K562 treated with DMSO at 1 percent for 12 hours (cell line): ENCODE data around the gene METRN. TPM values are rescaled to one million over a fixed set of nuclear protein-coding genes. Genes with fewer than 3 reads are reported as not detected.

Experiments
- total RNA-seq: library from RNA; unstranded; fragments of 300-600 nt; gene quantifications from 2 replicates; pipeline ENCODE4 v1.2.3, GENCODE V29; 2022; ENCODE audit not compliant: insufficient read depth

Gene METRN
- 38.5 and 41.4 TPM in 2 replicates for total RNA-seq

DNA sequence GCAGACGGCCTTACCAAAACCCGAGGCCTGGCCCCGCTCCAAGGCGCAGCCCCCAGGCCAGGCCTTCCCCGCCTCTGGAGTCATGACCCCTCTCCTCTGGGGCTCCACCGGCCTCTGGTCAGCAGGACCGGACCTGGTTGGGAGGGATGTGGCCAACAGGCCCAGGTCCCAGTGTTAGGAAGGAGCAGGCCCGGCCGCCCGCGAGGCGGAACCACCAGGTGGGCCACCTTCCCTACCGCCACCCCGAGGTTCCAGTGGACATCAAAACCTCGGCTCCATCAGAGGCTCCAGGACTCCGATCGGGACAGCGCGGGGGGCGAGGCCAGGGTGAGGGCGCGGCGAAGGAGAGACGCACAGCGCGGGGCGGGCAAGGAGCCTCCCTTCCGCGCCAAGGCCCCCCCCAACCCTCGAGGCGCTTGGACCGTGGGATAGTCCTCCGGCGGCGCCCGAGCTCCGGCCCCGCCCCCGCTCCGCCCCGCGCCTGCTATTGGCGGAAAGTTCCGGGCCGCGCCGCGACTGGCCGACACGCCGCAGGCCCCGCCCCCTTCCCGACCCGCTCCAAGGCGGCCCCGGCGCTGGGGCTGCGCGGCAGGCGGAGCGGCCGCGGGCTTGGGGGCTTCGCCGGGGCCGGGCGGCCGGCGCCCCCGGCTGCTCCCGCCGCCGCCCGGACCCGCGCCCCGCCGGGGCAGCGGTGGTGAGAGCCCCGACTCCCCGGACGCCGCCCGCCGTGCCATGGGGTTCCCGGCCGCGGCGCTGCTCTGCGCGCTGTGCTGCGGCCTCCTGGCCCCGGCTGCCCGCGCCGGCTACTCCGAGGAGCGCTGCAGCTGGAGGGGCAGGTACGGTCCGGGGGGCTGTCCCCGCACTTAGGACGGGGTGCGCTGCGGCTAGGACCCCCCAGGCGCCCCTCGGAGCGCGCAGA lies at the start of gene METRN:
METRN (plus strand) TSS at position 561 of the 919 bp plus-strand sequence; CDS start at position 733, 172 bp downstream.

GRCh38 chr16:667780-668518 lies 47.0 kb upstream of the METRN start, which contains the start of gene RHOT2:
RHOT2 (plus strand) TSS chr16:668132; CDS start chr16:668200, 68 bp downstream.

DNA sequence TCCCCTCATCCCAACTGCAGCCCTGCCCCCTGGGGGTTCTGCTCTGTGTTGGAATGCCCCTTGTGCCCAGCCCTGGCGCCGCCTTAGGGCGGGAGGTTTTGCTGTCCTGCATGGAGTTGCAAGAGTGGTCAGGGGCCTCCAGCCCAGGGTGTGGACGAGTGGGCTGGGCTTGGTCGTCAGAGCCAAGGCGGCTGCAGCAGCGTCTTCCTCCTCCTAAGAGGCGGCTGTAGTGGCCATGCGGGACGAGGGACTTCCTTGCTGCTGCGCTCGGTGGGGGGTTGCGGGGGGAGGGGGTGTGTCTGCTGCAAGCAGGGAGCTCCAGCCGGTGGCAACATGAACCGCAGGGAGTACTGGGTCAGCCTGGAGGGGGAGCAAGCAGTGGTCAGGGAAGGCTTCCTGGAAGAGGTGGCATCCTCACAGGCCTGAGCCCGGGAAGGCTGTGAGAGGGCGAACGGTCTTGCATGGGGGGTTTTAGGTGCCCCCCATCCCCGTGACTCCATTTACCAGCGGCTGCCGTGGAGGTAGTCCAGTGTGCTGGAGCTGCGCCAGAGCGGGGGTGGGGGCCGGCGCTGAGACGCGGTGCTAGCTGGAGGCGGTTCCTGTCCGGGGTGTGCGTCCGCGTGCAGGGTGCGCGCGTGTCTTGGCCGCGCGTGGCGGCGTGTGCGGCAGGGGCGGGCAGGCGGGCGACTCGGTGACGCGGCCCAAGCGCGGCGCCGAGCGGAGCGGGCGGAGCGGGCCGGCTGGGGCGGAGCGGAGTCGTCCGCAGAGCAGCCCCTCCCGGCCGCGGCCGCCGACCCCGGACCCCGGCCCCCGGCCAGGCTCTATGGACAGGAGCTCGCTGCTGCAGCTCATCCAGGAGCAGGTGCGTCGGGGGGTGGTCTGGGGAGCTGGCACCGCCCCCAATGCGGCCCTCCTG lies 39.7 kb upstream of the METRN start, which contains the start of gene RHBDL1:
RHBDL1 (plus strand) TSS at position 704 of the 916 bp plus-strand sequence; CDS start at position 824, 120 bp downstream.

DNA sequence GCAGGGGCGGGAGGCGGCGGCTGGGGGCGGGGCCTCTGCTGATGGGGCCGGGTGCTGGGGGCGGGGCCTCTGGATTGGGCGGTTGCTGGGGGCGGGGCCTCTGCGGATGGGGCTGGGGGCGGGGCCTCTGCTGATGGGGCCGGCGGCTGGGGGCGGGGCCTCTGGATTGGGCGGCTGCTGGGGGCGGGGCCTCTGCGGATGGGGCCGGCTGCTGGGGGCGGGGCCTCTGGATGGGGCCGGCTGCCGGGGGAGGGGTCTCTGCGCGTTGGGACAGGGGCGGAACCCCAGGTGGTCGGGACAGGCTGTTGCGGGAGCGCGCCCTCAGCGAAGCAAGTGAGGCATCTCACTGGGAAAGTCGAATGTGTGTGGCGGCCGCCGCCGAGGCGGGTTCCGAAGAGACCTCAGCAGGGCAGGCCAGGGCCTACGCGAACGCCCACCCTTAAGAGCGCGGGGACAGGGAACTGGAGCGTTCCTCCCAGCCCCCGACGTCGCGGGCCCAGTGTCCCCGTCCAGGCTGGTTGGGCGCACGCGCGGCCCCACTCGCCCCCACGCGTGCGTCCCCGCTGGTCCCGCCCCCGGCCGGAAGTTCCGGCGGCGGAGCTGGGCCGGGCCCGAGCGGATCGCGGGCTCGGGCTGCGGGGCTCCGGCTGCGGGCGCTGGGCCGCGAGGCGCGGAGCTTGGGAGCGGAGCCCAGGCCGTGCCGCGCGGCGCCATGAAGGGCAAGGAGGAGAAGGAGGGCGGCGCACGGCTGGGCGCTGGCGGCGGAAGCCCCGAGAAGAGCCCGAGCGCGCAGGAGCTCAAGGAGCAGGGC lies 34.9 kb upstream of the METRN start, which contains the start of gene STUB1:
STUB1 (plus strand) TSS at position 597 of the 811 bp plus-strand sequence; CDS start at position 713, 116 bp downstream.

DNA sequence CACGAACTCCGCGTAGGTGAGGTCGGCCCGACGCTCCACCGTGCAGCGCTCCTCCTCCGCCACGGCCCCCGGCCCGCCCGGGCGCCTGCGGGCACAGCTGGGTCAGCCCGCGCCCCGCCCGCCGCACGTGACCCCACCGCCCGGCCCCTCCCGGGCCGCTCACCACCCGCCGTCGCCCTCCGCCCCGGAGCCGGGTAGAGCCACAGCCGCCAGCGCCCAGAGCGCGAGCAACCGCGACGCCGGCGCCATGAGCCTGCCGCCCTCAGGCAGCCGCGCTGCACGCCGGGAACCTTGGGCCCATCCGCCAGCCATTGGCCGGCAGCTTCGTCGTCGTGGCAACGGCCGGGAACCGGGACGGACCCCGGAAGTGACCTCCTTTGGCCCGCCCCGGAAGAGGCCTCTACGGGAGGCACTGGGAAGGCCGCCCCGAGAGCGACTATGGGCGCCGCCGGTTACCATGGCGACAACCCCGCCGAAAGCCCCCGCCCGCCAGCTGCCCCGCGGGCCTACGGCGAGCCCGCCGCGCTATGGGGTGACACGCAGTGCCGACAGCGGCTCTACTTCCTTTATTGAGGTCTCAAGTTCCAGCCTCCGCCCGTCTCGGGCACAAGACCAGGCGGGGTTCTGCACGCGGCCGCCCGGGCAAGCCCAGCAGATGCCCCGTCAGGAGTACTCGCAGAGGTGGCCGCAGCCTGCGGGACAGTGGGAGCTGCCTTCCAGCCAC lies 30.7 kb upstream of the METRN start, which contains the start of gene JMJD8:
JMJD8 (minus strand) TSS at position 264 of the 724 bp plus-strand sequence; CDS start at position 249, 15 bp downstream.

GRCh38 chr16:705431-706188 lies 9.3 kb upstream of the METRN start, which contains the start of gene FBXL16:
FBXL16 (minus strand) TSS chr16:705801; CDS start chr16:697405, 8,396 bp downstream.

GRCh38 chr16:720990-721764 lies 6.3 kb downstream of the METRN start, which contains the start of gene ANTKMT:
ANTKMT (plus strand) TSS chr16:721146; CDS start chr16:721275, 129 bp downstream.

GRCh38 chr16:726438-727290 lies 11.7 kb downstream of the METRN start, which contains the start of the genes CCDC78 and HAGHL:
CCDC78 (minus strand) TSS chr16:726443; CDS start chr16:726367, 76 bp downstream.
HAGHL (plus strand) TSS chr16:727106; CDS start chr16:727510, 404 bp downstream.

GRCh38 chr16:740764-741505 lies 26.0 kb downstream of the METRN start, which contains the start of gene CIAO3:
CIAO3 (minus strand) TSS chr16:740997; CDS start chr16:740985, 12 bp downstream.

DNA sequence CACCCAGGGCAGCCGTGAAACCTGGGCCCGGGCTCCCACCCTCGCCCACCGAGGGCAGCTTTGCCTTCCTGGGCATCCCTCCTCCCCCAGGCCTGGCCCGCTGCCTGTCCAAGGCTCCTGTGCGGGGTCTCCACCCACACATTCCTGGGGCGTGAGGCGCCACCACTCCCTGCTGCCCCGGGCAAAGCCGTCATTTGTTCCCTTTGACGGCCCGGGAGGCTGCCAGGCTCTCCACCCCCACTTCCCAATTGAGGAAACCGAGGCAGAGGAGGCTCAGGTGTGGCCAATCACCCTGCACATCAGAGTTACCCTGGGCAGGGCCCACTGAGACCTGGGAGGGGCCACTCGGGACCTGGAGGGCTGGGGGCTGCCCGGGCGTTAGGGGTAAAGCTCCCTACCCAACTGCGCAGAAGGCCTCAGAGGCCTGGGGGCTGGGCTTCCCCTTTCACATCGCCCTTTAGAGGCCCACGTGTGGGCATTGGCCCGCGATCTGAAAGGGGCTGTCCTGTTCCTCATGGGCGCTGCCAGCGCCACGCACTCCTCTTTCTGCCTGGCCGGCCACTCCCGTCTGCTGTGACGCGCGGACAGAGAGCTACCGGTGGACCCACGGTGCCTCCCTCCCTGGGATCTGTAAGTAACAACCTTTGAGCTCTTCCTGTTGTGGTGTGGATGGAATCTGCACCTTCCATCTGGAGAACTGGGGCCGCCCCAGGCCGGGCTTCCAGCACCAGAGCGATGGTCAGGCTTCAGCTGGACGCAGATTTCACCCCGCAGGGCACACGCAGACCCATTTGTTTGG lies 45.8 kb downstream of the METRN start, which contains the start of gene MSLN:
MSLN (plus strand) TSS at position 190 of the 799 bp plus-strand sequence. CDS start 1,947 bp downstream, outside the sequence.

Other genes with a start within 250 kb of the METRN start
- gene CAPN15, start 187.4 kb upstream of the METRN start, total RNA-seq, result 40.3 and 60.1 TPM in 2 replicates
- gene PRR35, start 154.7 kb upstream of the METRN start, total RNA-seq, result not detected in 2 replicates
- gene NHLRC4, start 148.1 kb upstream of the METRN start, total RNA-seq, result 8.4 and 8.5 TPM in 2 replicates
- gene PIGQ, start 145.2 kb upstream of the METRN start, total RNA-seq, result 31.0 and 43.5 TPM in 2 replicates
- gene RAB40C, start 125.1 kb upstream of the METRN start, total RNA-seq, result 26.5 and 38.7 TPM in 2 replicates
- 10.4 and 11.0 TPM in 2 replicates for gene WFIKKN1, start 84.1 kb upstream of the METRN start, total RNA-seq
- gene METTL26, start 78.8 kb upstream of the METRN start, total RNA-seq, result 95.4 and 142 TPM in 2 replicates
- gene MCRIP2, start 73.3 kb upstream of the METRN start, total RNA-seq, result 62.3 and 95.4 TPM in 2 replicates
- gene WDR90, start 65.8 kb upstream of the METRN start, total RNA-seq, result 3.2 and 3.7 TPM in 2 replicates
- 131 and 154 TPM in 2 replicates for gene RHOT2, start 47.0 kb upstream of the METRN start, total RNA-seq
- 2.5 and 4.9 TPM in 2 replicates for gene RHBDL1, start 39.4 kb upstream of the METRN start, total RNA-seq
- gene STUB1, start 34.7 kb upstream of the METRN start, total RNA-seq, result 108 and 141 TPM in 2 replicates
- gene JMJD8, start 30.8 kb upstream of the METRN start, total RNA-seq, result 60.7 and 81.8 TPM in 2 replicates
- 21.7 and 24.9 TPM in 2 replicates for gene WDR24, start 24.7 kb upstream of the METRN start, total RNA-seq
- 2.5 and 3.3 TPM in 2 replicates for gene FBXL16, start 9.3 kb upstream of the METRN start, total RNA-seq
- 53.9 and 76.5 TPM in 2 replicates for gene ANTKMT, start 6.0 kb downstream of the METRN start, total RNA-seq
- 1.7 and 2.0 TPM in 2 replicates for gene CCDC78, start 11.3 kb downstream of the METRN start, total RNA-seq
- 15.9 and 18.7 TPM in 2 replicates for gene HAGHL, start 12.0 kb downstream of the METRN start, total RNA-seq
- 33.1 and 44.1 TPM in 2 replicates for gene CIAO3, start 25.9 kb downstream of the METRN start, total RNA-seq
- gene MSLN, start 45.6 kb downstream of the METRN start, total RNA-seq, result not detected in 2 replicates
- 40.4 and 44.0 TPM in 2 replicates for gene RPUSD1, start 73.3 kb downstream of the METRN start, total RNA-seq
- 28.6 and 57.6 TPM in 2 replicates for gene CHTF18, start 73.5 kb downstream of the METRN start, total RNA-seq
- not detected in 2 replicates for gene GNG13, start 85.6 kb downstream of the METRN start, total RNA-seq